ENCODE data around the gene MAGEF1. TPM values are rescaled to one million over a fixed set of nuclear protein-coding genes. Genes with fewer than 3 reads are reported as not detected.

MAGEF1 gene
- total and polyA plus RNA-seq, 2 donors (not counting 1 experiment from before 2014, with no cell fraction given), result 9.5 to 26.2 TPM

DNA sequence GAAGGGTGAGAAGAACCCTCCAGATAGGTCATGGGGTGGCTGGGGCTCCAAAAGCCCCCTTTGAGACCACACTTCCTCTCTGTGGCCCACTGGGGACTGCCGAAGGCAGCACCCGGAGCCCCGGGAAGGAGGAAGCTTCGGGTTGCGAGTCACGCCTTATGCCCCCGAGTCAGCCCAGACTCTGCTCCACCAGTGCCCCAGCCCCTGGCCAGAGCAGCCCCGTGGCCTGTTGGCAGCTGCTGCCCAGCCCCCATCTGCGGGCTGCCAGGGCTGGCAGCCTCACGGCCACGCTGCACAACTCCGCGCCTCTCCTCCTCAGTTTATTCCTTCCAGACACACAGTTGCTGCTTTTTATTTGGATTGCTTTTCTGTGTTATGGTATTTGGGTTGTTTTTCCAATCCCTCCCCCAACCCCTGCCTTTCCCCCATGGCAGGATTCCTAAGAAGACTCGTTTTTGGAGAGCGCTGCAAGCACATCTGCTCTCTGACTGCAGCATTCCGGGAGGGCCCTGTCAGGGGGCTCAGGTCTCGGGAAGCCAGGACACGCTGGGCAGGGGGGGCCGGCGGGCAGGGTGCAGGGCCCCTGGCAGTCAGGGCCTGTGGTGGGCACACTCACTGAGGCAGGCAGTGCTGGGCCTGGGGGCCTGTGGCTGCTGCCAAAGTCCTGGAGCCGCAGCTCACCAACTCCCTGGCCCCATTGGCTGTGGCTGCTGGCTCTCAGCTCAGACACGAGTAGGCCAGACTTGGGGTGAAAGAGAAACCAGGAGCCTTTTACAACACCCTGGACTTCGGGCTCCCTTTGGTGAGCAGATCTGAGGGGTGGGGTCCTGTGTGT, 20.2 kb downstream of the MAGEF1 start:
- Histone ChIP-seq H3K36me3 (replicated peaks in 1 of 2; ENCODE audit: control extremely low read depth in 1 of 2, control insufficient read depth in 1 of 2, extremely low read depth in 1 of 2, insufficient read depth in 2 of 2, low read length in 1 of 2) (no peaks in the 10 kb centered on the region), H3K9me3 (ENCODE audit: control extremely low read depth in 1 of 3, control insufficient read depth in 2 of 3, insufficient read depth in 1 of 3, low read length in 2 of 3) (no peaks in the 10 kb centered on the region), H3K4me1 (ENCODE audit: control insufficient read depth in 2 of 2, insufficient read depth in 2 of 2, low read length in 2 of 2) (peaks cover 45 to 58% of the 10 kb centered on the region in 2 donors), H3K4me2 (replicated peaks; ENCODE audit: low read depth, low read length, poor library complexity, severe bottlenecking) (peak overlapping the region; percentile 74), H3K27me3 (replicated peaks in 1 of 4; ENCODE audit: control extremely low read depth in 1 of 4, control insufficient read depth in 3 of 4, insufficient read depth in 4 of 4, low read length in 3 of 4) (no peaks in the 10 kb centered on the region), H3K27ac (ENCODE audit: low read length in 2 of 2) (peak overlapping the region; percentile 49 to 65), H2AFZ (ENCODE audit: insufficient read depth, low read depth, low read length, poor library complexity, severe bottlenecking) (no peak overlapping the region), H3K9ac (ENCODE audit: low read length) (no peak overlapping the region), H3K4me3 (ENCODE audit: control extremely low read depth in 1 of 5, extremely low read depth in 1 of 5, insufficient read depth in 1 of 5, low read depth in 2 of 5, low read length in 4 of 5) (peak overlapping the region in 1 of 5 experiments; percentile 10), H3K79me2 (ENCODE audit: control insufficient read depth, insufficient read depth, low read length) (no peaks in the 10 kb centered on the region), H4K20me1 (ENCODE audit: control insufficient read depth, insufficient read depth, low read length, poor library complexity, severe bottlenecking) (no peaks in the 10 kb centered on the region)
- Mint-ChIP-seq H3K4me3 (peak overlapping the region; percentile 47), H3K9me3 (ENCODE audit: insufficient read depth) (no peaks in the 10 kb centered on the region), H3K27me3 (no peaks in the 10 kb centered on the region), H3K27ac (peak overlapping the region; percentile 79), H3K4me1 (peaks cover 49% of the 10 kb centered on the region)
- CTCF ChIA-PET, result interaction anchor here (0.9 kb wide), 1 partner anchor 130 kb away, joined by 4 read pairs; the partner anchor contains the start of gene EPHB3
- POLR2A ChIA-PET, result no interaction called here
- WGBS (ENCODE audit: insufficient coverage), result 44% methylated on average over 18 of the region's 23 CpGs
- intact Hi-C loops (cut with micrococcal nuclease), result loop anchor here (1.0 kb wide), 1 partner anchor 20 kb away; no protein-coding TSS in a partner anchor
- peak; percentile 75 for ATAC-seq (ENCODE audit: low read depth)
- TF ChIP-seq EZH2 (IDR thresholded peaks at IDR 0.05; ENCODE audit: borderline replicate concordance, insufficient read depth, low read depth, low read length, poor library complexity, severe bottlenecking), result no peak
- TF ChIP-seq, protein P1, sequence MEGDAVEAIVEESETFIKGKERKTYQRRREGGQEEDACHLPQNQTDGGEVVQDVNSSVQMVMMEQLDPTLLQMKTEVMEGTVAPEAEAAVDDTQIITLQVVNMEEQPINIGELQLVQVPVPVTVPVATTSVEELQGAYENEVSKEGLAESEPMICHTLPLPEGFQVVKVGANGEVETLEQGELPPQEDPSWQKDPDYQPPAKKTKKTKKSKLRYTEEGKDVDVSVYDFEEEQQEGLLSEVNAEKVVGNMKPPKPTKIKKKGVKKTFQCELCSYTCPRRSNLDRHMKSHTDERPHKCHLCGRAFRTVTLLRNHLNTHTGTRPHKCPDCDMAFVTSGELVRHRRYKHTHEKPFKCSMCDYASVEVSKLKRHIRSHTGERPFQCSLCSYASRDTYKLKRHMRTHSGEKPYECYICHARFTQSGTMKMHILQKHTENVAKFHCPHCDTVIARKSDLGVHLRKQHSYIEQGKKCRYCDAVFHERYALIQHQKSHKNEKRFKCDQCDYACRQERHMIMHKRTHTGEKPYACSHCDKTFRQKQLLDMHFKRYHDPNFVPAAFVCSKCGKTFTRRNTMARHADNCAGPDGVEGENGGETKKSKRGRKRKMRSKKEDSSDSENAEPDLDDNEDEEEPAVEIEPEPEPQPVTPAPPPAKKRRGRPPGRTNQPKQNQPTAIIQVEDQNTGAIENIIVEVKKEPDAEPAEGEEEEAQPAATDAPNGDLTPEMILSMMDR (IDR thresholded peaks at IDR 0.05), result no peak
- peak; percentile 77 for DNase-seq
